ENCODE measurements around the gene C16orf74. TPM values are rescaled to one million over a fixed set of nuclear protein-coding genes. Genes with fewer than 3 reads are reported as not detected.

Gene C16orf74
- total RNA-seq, 4 donors from 2014 or later = 0.52 to 1.9 (median 0.94) TPM; not detected in 1

- Histone ChIP-seq H3K27me3 (no peaks in the 10 kb centered on the region), H3K4me1 (peaks cover 0 to 14% (median 0%) of the 10 kb centered on the region in 3 donors), H3K4me3 (no peak overlapping the region), H3K9me3 (no peaks in the 10 kb centered on the region), H3K27ac (peak overlapping the region in 1 of 4 donors; percentile 16), H3K36me3 (peaks cover 0 to 64% of the 10 kb centered on the region in 2 donors)
- TF ChIP-seq EP300 (IDR thresholded peaks at IDR 0.05) (no peak), CTCF (IDR thresholded peaks at IDR 0.05) (no peak), POLR2AphosphoS5 (IDR thresholded peaks at IDR 0.05) (no peak), POLR2A (IDR thresholded peaks at IDR 0.05) (no peak)
- 69 to 82% methylated on average over 3 of the region's 4 CpGs for WGBS, 2 donors (ENCODE audit: low coverage in 1 of 2)
- ATAC-seq = no peak
Observed at GRCh38 chr16:85777583-85778310, 26.9 kb upstream of the C16orf74 start.

GRCh38 chr16:85774811-85775210, 23.9 kb upstream of the C16orf74 start:
- ATAC-seq = no peak
- Histone ChIP-seq H3K9me3 (no peaks in the 10 kb centered on the region), H3K4me1 (no peaks in the 10 kb centered on the region), H3K27me3 (no peaks in the 10 kb centered on the region), H3K36me3 (peaks cover 0 to 61% of the 10 kb centered on the region in 2 donors), H3K27ac (no peak overlapping the region), H3K4me3 (no peak overlapping the region)
- WGBS, 2 donors (ENCODE audit: low coverage in 1 of 2) = 88 to 91% methylated on average over 4 to 6 of the region's 8 CpGs
- TF ChIP-seq POLR2AphosphoS5 (IDR thresholded peaks at IDR 0.05) = no peak
- TF ChIP-seq POLR2A (IDR thresholded peaks at IDR 0.05) = no peak
- no peak for TF ChIP-seq CTCF (IDR thresholded peaks at IDR 0.05)
- TF ChIP-seq EP300 (IDR thresholded peaks at IDR 0.05) = no peak

- TF ChIP-seq POLR2AphosphoS5 (IDR thresholded peaks at IDR 0.05) = no peak
- TF ChIP-seq POLR2A (IDR thresholded peaks at IDR 0.05) = no peak
- TF ChIP-seq CTCF (IDR thresholded peaks at IDR 0.05) = no peak
- no peak for TF ChIP-seq EP300 (IDR thresholded peaks at IDR 0.05)
- ATAC-seq = no peak
- H3K27me3 ChIP-seq = no peaks in the 10 kb centered on the region
- H3K36me3 ChIP-seq = peaks cover 0 to 54% of the 10 kb centered on the region in 2 donors
- H3K9me3 ChIP-seq = no peaks in the 10 kb centered on the region
- 94 to 95% methylated on average over 4 to 5 of the region's 6 CpGs for WGBS, 2 donors (ENCODE audit: low coverage in 1 of 2)
- H3K4me3 ChIP-seq = no peak overlapping the region
- no peak overlapping the region for H3K27ac ChIP-seq
- no peaks in the 10 kb centered on the region for H3K4me1 ChIP-seq
Observed at GRCh38 chr16:85774136-85774535, 23.2 kb upstream of the C16orf74 start.

- TF ChIP-seq EP300 (IDR thresholded peaks at IDR 0.05) (no peak), POLR2AphosphoS5 (IDR thresholded peaks at IDR 0.05) (no peak), POLR2A (IDR thresholded peaks at IDR 0.05) (no peak), CTCF (IDR thresholded peaks at IDR 0.05) (no peak)
- WGBS, 2 donors (ENCODE audit: low coverage in 1 of 2) = 79 to 93% methylated on average over 3 to 5 of the region's 6 CpGs
- Histone ChIP-seq H3K36me3 (peaks cover 0 to 43% of the 10 kb centered on the region in 2 donors), H3K4me1 (no peaks in the 10 kb centered on the region), H3K9me3 (no peaks in the 10 kb centered on the region), H3K27ac (no peak overlapping the region), H3K4me3 (no peak overlapping the region), H3K27me3 (no peaks in the 10 kb centered on the region)
- ATAC-seq = no peak
Observed at GRCh38 chr16:85773044-85773443, 22.1 kb upstream of the C16orf74 start.

- H3K27ac ChIP-seq = no peak overlapping the region
- H3K4me3 ChIP-seq = no peak overlapping the region
- TF ChIP-seq CTCF (IDR thresholded peaks at IDR 0.05) (no peak), EP300 (IDR thresholded peaks at IDR 0.05) (no peak), POLR2AphosphoS5 (IDR thresholded peaks at IDR 0.05) (no peak), POLR2A (IDR thresholded peaks at IDR 0.05) (no peak)
- H3K27me3 ChIP-seq = no peaks in the 10 kb centered on the region
- H3K9me3 ChIP-seq = no peaks in the 10 kb centered on the region
- H3K4me1 ChIP-seq = no peaks in the 10 kb centered on the region
- peaks cover 0 to 23% of the 10 kb centered on the region in 2 donors for H3K36me3 ChIP-seq
- no peak for ATAC-seq
- WGBS, 2 donors (ENCODE audit: low coverage in 1 of 2) = 95 to 97% methylated on average over 4 to 6 of the region's 6 CpGs
Observed at GRCh38 chr16:85770741-85771140, 19.8 kb upstream of the C16orf74 start.

All from gastroesophageal sphincter (tissue), 4 donors.